GM18951 (cell line): ENCODE results near the gene SPATC1L.
"Not testable (repeated sequence)": the region's sequence is repeated elsewhere in the genome, so short reads cannot be mapped to it uniquely, and the experiment has no call there.

Experiments
- POLR2A ChIP-seq: IDR thresholded peaks from 4 replicates; pipeline ENCODE4 v1.6.1; 2011; ENCODE audit warnings: mild to moderate bottlenecking; ENCODE audit not compliant: insufficient read length, insufficient read depth; ENCODE audit errors: extremely low read depth
- in situ Hi-C: fragments of 300-500 bp; cut with MboI; formaldehyde crosslinking; loops from one replicate; pipeline ENCODE4 v1.12.0; 2022; ENCODE audit warnings: low sequenced_read_pairs, mixed read lengths, inconsistent platforms; ENCODE audit not compliant: unreplicated experiment

SPATC1L gene

DNA sequence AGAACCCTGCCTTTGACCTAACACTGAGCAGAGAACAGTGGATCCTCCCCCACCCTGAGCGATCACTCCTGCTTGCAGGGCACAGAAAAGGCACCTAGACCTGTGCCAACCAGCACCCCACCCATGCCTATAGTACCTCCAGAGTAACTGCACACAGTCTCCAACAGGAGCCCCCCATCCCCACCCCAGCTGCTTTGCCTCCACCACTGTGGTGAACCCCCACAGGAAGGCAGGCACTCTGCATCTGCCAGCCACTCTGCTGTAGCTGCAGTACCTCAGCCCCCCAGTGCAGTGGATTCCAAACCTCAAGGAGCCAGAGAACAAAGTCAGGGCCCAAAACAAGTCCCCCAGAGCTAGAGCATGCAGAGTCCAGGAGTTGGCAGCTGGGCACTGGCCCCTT, 10.7 kb downstream of the SPATC1L start:
- TF ChIP-seq POLR2A, result no peak
- in situ Hi-C loops, result no loop called here

DNA sequence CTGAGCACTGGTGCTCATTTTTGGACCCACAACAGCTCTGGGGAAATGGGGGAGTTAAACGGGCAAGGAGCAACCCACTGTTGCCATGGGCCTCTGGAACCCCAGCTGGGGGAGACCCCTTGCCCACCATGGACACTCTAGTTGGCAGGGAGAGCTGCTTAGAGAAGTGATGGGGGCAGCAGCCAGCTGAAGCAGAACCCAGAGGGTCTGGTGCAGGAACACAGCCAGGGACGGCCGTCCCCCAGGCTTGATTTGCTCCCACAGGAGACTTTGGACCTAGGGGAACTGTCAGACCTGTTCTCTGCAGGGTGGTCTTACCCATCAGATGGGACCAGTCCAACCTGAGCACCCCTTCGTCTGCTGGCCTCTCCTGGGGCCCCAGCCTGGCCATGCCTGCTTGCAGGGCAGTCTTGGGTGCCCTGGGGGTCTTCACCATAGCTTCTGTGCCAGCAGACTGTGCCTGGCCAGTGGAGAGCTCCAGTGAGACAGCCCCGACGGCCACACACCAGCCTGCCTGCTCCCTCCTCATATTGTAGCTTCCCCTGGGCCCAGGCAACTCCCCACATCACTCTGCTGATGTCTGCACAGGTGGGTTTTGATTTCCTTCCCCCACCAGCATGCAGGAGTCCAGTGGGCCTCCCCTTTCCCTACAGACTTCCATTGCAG, 11.3 kb downstream of the SPATC1L start:
- in situ Hi-C loops, result no loop called here
- TF ChIP-seq POLR2A, result no peak

- in situ Hi-C loops, result no loop called here
- TF ChIP-seq POLR2A, result no peak
Observed at GRCh38 chr21:46171996-46172862, 12.0 kb downstream of the SPATC1L start.

- in situ Hi-C loops, result no loop called here
- no peak for TF ChIP-seq POLR2A
Observed at GRCh38 chr21:46171585-46171984, 12.7 kb downstream of the SPATC1L start.

- in situ Hi-C loops, result not testable (repeated sequence)
Observed at GRCh38 chr21:46170436-46171193, 13.6 kb downstream of the SPATC1L start.

- in situ Hi-C loops, result no loop called here
- no peak for TF ChIP-seq POLR2A
Observed at GRCh38 chr21:46168659-46169386, 15.4 kb downstream of the SPATC1L start.

- no peak for TF ChIP-seq POLR2A
- in situ Hi-C loops, result no loop called here
Observed at GRCh38 chr21:46168238-46168637, 16.0 kb downstream of the SPATC1L start.

DNA sequence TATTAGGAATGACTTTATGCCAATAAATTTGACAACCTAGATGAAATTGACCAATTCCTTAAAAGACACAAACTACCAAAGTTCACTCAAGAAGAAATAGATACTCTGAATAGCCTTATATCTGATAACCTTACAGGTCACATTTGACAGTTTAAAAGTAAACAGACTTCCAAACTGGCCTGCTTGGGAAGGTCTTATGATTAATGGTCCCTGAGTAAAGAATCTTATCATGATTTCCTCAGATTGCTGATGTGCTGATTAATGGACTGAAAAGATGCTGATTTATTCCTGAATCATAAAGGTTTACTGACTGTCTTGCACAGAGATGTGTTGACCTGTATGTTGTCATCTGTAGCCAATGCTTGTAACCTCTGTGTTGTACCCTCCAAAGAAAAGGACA, 19.2 kb downstream of the SPATC1L start:
- in situ Hi-C loops, result no loop called here
- no peak for TF ChIP-seq POLR2A

DNA sequence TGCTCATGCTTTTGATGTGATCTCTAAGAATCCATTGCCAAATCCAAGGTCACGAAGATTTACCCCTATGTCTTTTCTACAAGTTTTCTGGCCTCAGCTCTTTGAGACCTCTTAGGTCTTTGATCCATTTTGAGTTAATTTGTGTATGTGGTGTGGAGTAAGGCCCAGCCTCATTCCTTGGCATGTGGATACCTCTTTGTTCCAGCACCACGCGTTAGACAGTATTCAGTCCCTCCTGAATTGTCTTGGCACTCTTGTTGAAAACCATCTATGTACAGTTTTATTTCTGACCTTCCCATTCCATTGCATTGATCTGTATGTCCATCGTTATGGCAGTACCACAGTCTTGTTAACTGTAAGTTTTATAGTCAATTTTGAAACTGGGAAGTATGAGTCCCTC, 20.9 kb downstream of the SPATC1L start:
- in situ Hi-C loops, result no loop called here
- no peak for TF ChIP-seq POLR2A

- TF ChIP-seq POLR2A, result no peak
- in situ Hi-C loops, result no loop called here
Observed at GRCh38 chr21:46161633-46162592, 22.3 kb downstream of the SPATC1L start.

DNA sequence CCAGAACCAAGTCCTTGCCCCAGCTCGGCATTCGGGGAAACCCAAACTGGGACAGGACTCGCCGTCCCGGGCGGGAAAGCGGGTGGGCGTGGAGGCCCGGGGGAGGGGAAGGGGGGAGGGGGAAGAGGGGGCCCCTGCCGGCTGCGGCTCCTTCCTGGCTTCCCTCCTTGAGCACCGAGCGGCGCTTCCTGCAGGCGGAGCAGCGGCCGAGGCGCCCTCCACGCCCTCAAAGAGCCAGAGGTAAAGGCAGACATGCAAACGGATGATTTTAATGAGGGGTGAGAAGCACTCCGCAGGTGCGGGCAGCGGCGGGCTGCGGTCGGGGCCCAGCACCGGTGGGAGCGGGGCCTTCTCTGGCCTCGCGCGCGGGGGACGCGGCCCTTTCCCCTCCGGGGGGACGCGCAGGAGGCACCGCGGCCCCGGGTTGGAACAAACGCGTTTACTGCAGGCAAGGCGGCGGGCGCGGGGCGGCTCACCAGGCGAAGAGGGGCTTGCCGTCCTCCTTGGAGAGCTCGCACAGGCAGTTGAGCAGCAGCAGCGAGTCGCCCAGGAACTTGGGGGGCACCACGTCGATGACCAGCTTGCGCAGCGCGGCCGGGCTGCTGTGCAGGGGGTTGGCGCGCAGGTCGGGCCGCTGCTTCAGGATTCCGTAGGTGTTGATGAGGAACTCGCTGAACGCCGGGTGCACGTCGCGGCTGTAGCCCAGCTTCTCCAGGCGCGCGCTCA, 23.2 kb downstream of the SPATC1L start:
- TF ChIP-seq POLR2A, result no peak
- in situ Hi-C loops, result no loop called here

GRCh38 chr21:46160657-46160906, 23.7 kb downstream of the SPATC1L start:
- in situ Hi-C loops, result no loop called here
- TF ChIP-seq POLR2A, result no peak
